H1 (cell line): ENCODE results near the gene SLC26A8. TPM values are rescaled to one million over a fixed set of nuclear protein-coding genes. Genes with fewer than 3 reads are reported as not detected.

Experiments
- ASH2L ChIP-seq: fragments of 200-600, 300-600 bp; sonication (generic); IDR thresholded peaks from one replicate; pipeline ENCODE4 v1.7.1; 2017; ENCODE audit warnings: low read length
- CHD1 ChIP-seq: IDR thresholded peaks from 2 replicates; pipeline ENCODE4 v1.6.1; 2012; ENCODE audit warnings: low read depth, low read length, improper control_type of control experiment
- EGR1 ChIP-seq: IDR thresholded peaks from 2 replicates; pipeline ENCODE4 v1.6.1; 2011; ENCODE audit warnings: low read depth, low read length, borderline replicate concordance
- FOSL1 ChIP-seq: IDR thresholded peaks from 2 replicates; pipeline ENCODE4 v1.6.1; 2011; ENCODE audit warnings: mild to moderate bottlenecking, low read depth, low read length, moderate library complexity; ENCODE audit not compliant: insufficient read depth
- TAF7 ChIP-seq: optimal IDR thresholded peaks from 2 replicates; pipeline ENCODE3; 2011; ENCODE audit warnings: low read depth, mild to moderate bottlenecking, inconsistent platforms, low read length, moderate library complexity, borderline replicate concordance
- polyA plus RNA-seq, 7 experiments: library from polyadenylated mRNA; depleted of rRNA in 3 of 7; stranded (reverse) in 5 of 7; unstranded in 2 of 7; fragments of >200 nt in 5 of 7; fragments of 200-250 nt in 2 of 7; gene quantifications; 1 replicate in 5 of 7; 2 replicates in 1 of 7; 4 replicates in 1 of 7; pipeline versions ENCODE4 v1.2.1 to v1.2.3, GENCODE V29; 2011 to 2013; ENCODE audit warnings: missing spikeins in 2 of 7, mixed read lengths in 2 of 7
- total RNA-seq: library from RNA; stranded (reverse); fragmentation: NEBNext Ultra II Directional; extraction: Animal tissue kit (Norgen Biotek cat#: 25700); gene quantifications from 2 replicates; pipeline ENCODE4 v1.2.1, GENCODE V29; 2021
- TF ChIP-seq, protein P1 (sequence below): IDR thresholded peaks from 2 replicates; pipeline ENCODE4 v1.6.1; 2011; ENCODE audit warnings: low read depth, mild to moderate bottlenecking, low read length; ENCODE audit not compliant: insufficient read depth

The SLC26A8 gene
- total and polyA plus RNA-seq, 2 of the 8 experiments (the other 6 are each of a cell fraction or from before 2014, with no cell fraction given): 0.56 to 0.57 TPM

DNA sequence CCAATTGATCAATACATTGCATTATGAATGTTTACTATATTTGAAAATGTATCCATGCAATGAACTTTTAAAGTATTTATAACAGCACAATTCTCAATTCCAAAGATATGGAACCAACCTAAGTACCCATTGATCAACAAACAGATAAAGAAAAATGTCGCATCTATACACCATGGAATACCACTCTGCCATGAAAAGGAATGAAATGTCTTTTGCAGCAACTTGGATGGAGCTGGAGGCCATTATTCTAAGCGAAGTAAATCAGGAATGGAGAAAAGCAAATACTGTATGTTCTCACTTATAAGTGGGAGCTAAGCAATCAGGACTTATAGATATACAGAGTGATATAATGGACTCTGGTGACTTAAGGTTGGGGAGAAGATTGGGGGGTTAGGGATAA lies 126.4 kb downstream of the SLC26A8 start (continued):
- TF ChIP-seq EGR1 (no peak), TAF7 (no peak), ASH2L (no peak), CHD1 (no peak), FOSL1 (no peak)
- TF ChIP-seq, protein P1, sequence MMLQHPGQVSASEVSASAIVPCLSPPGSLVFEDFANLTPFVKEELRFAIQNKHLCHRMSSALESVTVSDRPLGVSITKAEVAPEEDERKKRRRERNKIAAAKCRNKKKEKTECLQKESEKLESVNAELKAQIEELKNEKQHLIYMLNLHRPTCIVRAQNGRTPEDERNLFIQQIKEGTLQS: no peak
- TF ChIP-seq, all 59 proteins: peak for 0
